ENCODE data around the gene VWA5B1. TPM values are rescaled to one million over a fixed set of nuclear protein-coding genes. Genes with fewer than 3 reads are reported as not detected.

The VWA5B1 gene
- total and polyA plus RNA-seq, 10 of the 15 experiments (the other 5 are each of a cell fraction or from before 2014, with no cell fraction given), result under 0.01 to 0.05 (median 0.01) TPM; not detected in 7

- no peak for TF ChIP-seq SIX5 (IDR thresholded peaks at IDR 0.05; ENCODE audit: low read depth, low read length, severe bottlenecking)
- TF ChIP-seq SRF (IDR thresholded peaks at IDR 0.05; ENCODE audit: low read depth in 2 of 2, low read length in 2 of 2), result no peak
- no peak for TF ChIP-seq SMARCA5 (IDR thresholded peaks at IDR 0.05)
- TF ChIP-seq SUZ12 (IDR thresholded peaks at IDR 0.05; ENCODE audit: unreplicated experiment), result no peak
- TF ChIP-seq, protein P1, sequence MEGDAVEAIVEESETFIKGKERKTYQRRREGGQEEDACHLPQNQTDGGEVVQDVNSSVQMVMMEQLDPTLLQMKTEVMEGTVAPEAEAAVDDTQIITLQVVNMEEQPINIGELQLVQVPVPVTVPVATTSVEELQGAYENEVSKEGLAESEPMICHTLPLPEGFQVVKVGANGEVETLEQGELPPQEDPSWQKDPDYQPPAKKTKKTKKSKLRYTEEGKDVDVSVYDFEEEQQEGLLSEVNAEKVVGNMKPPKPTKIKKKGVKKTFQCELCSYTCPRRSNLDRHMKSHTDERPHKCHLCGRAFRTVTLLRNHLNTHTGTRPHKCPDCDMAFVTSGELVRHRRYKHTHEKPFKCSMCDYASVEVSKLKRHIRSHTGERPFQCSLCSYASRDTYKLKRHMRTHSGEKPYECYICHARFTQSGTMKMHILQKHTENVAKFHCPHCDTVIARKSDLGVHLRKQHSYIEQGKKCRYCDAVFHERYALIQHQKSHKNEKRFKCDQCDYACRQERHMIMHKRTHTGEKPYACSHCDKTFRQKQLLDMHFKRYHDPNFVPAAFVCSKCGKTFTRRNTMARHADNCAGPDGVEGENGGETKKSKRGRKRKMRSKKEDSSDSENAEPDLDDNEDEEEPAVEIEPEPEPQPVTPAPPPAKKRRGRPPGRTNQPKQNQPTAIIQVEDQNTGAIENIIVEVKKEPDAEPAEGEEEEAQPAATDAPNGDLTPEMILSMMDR (IDR thresholded peaks at IDR 0.05 in 2 of 3, conservative IDR thresholded peaks at IDR 0.05 in 1 of 3; ENCODE audit: control insufficient read depth in 2 of 3, extremely low read depth in 1 of 3, insufficient read depth in 1 of 3, low read depth in 3 of 3, low read length in 3 of 3), result no peak
- TF ChIP-seq MYC (IDR thresholded peaks at IDR 0.05; ENCODE audit: insufficient read depth, insufficient read length, insufficient replicate concordance, low read length, severe bottlenecking), result no peak
- no peak for TF ChIP-seq POLR2AphosphoS2 (IDR thresholded peaks at IDR 0.05; ENCODE audit: low read depth, low read length)
- TF ChIP-seq IKZF2 (IDR thresholded peaks at IDR 0.05), result no peak
- TF ChIP-seq ZNF24 (IDR thresholded peaks at IDR 0.05), result no peak
Measured at GRCh38 chr1:20343938-20344302, 53.2 kb downstream of the VWA5B1 start (continued).

- Histone ChIP-seq H3K9ac (ENCODE audit: control insufficient read depth, insufficient read depth, low read length) (no peak overlapping the region), H3K27me3 (replicated peaks in 1 of 2; ENCODE audit: control insufficient read depth in 2 of 2, insufficient read depth in 2 of 2, low read length in 1 of 2) (no peaks in the 10 kb centered on the region; a peak in 1 of 4 replicates), H3K9me3 (replicated peaks; ENCODE audit: control insufficient read depth, insufficient read depth, low read length) (no peaks in the 10 kb centered on the region), H3K36me3 (ENCODE audit: control insufficient read depth in 2 of 2, insufficient read depth in 2 of 2, low read length in 1 of 2) (no peaks in the 10 kb centered on the region), H3K4me3 (no peak overlapping the region), H3K4me1 (ENCODE audit: control insufficient read depth, insufficient read depth, low read length) (no peaks in the 10 kb centered on the region), H3K4me2 (ENCODE audit: control insufficient read depth, insufficient read depth) (no peak overlapping the region), H3K79me2 (ENCODE audit: control insufficient read depth, insufficient read depth, low read length) (no peaks in the 10 kb centered on the region), H4K20me1 (ENCODE audit: control insufficient read depth, insufficient read depth) (no peaks in the 10 kb centered on the region), H3K27ac (ENCODE audit: control insufficient read depth, insufficient read depth) (no peak overlapping the region), H2AFZ (ENCODE audit: control insufficient read depth, low read depth, low read length) (no peak overlapping the region)
- CTCF ChIA-PET, result no interaction called here
- FAIRE-seq (no peak), DNase-seq (ENCODE audit: low read depth, low spot score) (no peak), ATAC-seq (no peak)
- no TSS peak for BruUV-seq (replicated peaks)
- POLR2A ChIA-PET, result no interaction called here
- intact Hi-C loops (cut with micrococcal nuclease; ENCODE audit: unreplicated experiment), result no loop called here
- RAD21 ChIA-PET (ENCODE audit: unreplicated experiment), result no interaction called here
- SMC1A ChIA-PET (ENCODE audit: uncharacterized antibody, unreplicated experiment), result no interaction called here
- TF ChIP-seq SMARCA5 (IDR thresholded peaks at IDR 0.05), result no peak
- TF ChIP-seq ZBTB40 (IDR thresholded peaks at IDR 0.05; ENCODE audit: borderline replicate concordance), result no peak
- TF ChIP-seq GABPA (IDR thresholded peaks at IDR 0.05; ENCODE audit: low read depth), result no peak
- no peak for TF ChIP-seq JUND (IDR thresholded peaks at IDR 0.05; ENCODE audit: low read depth, low read length)
- TF ChIP-seq EP300 (IDR thresholded peaks at IDR 0.05; ENCODE audit: borderline replicate concordance in 1 of 2, control insufficient read depth in 1 of 2, low read depth in 2 of 2, low read length in 2 of 2), result no peak
- TF ChIP-seq NFXL1 (IDR thresholded peaks at IDR 0.05; ENCODE audit: borderline replicate concordance), result no peak
- in situ Hi-C loops (cut with MboI), result no loop called here
- WGBS (ENCODE audit: insufficient coverage, insufficient replicate concordance, low lambda C conversion rate, missing lambda C conversion rate), result 39% methylated on average over 7 of the region's 7 CpGs
Measured at GRCh38 chr1:20344738-20345137, 54.1 kb downstream of the VWA5B1 start.
